GM21381 (cell line): ENCODE measurements around the gene SEC14L2.
"Not testable (repeated sequence)": the region's sequence is repeated elsewhere in the genome, so short reads cannot be mapped to it uniquely, and the experiment has no call there.

Experiments used
- ATAC-seq: cut with Tn5 transposase; IDR thresholded peaks from one replicate; pipeline ENCODE4 v1.9.1; 2021; ENCODE audit warnings: mild to moderate bottlenecking, moderate library complexity; ENCODE audit not compliant: unreplicated experiment

Gene SEC14L2

DNA sequence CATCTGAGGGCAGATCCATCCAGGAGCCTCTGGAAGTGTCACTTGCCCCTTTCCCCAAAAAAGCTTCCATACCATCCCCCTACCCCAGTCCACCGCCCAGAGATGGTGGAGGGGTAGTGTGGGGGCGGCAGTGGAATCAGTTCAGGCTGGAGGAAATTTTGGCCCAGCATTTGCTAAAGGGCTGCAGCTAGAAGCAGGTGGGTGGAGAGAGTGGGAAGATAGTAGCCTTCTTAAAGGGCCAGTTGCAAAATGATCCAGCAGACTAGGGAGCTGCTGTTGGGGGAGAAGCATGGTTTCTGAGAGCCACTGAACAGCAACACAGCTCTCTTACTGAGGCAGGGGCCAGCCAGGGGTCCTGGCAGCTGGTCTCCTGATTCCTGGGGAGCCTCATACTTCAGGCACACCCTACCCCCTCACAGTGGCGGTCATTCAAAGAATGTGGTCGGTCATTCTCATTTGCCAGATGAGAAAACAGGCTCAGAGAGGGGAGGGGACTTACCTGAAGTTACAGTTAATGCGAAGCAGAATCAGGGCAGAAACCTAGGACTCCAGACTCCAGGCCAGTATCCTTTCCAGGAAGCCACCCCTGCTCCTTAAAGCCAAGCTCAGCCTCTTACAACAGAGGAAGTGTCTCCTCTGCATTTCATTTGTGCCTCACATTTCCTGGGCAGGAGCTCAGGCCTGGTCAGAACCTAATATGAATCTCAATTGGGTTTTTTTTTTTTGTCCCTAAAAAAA is 5.4 kb downstream of the SEC14L2 start:
- ATAC-seq: no peak

DNA sequence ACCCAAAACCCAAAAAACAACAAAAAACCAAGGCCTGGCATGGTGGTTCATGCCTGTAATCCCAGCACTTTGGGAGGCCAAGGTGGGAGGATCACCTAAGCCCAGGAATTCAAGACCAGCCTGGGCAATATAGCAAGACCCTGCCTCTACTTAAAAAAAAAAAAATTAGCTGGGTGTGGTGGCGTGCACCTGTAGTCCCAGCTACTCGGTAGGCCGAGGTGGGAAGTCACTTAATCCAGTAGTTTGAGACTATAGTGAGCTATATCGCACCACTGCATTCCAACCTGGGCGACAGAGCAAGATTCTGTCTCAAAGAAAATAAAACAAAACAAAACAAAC is 5.9 kb downstream of the SEC14L2 start:
- ATAC-seq: not testable (repeated sequence)

- no peak for ATAC-seq
Observed at GRCh38 chr22:30404307-30404706, 7.5 kb downstream of the SEC14L2 start.

DNA sequence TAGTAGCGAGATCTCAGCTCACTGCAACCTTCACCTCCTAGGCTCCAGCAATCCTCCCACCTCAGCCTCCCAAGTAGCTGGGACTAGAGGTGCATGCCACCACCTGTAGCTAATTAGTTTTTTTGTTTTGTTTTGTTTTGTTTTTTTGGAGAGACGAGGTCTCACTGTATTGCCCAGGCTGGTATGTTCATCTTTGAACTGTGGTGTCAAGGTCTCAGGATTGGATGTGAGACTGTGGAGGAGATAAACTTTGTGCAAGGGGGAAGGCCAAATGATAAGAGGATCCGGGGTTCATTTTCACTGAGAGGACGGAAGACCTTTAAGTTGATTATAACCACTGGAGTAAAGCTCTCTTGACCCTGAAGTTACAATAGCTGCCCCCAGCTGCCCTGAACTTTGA is 8.9 kb downstream of the SEC14L2 start:
- ATAC-seq: no peak

DNA sequence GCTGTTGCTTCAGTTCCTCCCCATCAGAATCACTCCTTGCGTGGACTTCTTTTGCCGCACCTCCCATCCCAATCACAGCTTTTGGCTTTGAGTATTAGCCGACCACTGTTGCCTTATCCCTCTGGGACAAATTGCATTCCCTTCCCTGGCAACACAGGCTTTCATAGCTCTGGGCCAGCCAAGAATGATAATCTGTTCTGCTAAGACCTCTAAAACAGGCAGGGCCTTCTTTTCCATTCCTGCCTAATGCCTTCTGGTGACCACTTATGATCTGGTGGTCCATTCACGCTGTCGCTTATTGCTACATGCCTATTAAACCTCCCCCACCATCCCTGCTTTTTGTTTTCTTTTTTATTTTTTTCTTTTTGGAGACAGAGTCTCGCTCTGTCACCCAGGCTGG is 9.6 kb downstream of the SEC14L2 start:
- no peak for ATAC-seq

DNA sequence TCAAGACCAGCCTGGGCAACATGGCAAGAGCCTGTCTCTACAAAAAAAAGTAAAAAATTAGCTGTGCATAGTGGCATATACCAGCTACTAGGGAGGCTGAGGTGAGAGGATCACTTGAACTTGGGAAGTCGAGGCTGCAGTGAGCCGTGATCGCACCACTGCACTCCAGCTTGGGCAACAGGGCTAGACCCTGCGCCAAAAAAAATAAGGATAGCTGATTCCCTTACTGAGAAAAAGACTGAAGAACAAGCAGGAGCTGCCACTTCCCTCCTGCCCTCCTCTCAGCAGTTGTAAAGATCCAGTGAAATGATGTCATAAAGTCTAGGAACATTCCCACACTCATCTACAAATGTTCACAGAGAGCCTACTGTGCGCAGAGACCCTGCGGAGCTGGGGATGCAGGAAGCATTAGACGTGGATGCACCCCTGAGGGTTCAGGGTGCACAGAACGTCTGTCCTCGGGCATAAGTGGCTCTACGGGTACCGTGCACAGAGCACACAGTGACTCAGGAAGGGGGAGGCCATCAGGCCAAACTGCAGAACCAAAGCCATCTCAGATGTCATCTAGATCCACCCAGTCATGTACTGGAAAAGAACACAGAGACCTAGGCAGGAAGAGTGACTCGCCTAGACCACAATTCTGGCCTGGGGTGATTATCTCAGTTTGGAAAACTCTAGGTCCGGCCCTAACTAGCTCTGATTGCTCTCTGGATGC is 11.7 kb downstream of the SEC14L2 start:
- ATAC-seq: no peak

GRCh38 chr22:30411780-30412179 is 15.0 kb downstream of the SEC14L2 start:
- no peak for ATAC-seq

DNA sequence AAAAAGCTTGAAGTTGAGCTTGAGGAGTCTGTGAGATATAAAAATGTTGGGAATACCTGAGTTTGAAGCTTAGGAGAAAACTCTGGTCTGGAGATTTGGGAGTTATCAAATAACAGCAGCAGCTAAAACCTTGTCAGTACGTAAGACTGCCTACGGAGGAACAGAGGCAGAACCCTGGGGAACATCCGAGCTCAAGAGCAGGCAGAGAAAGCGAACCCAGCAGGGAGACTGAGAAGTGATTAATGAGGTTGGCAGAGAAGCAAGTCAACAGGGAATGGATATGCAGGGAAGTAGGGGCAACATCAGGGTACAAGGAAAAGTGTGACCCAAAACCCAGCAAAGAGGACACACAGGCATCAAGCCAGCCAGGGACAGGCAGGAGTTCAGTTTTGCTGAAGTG is 16.2 kb downstream of the SEC14L2 start:
- no peak for ATAC-seq

GRCh38 chr22:30413745-30414524 is 17.1 kb downstream of the SEC14L2 start:
- no peak for ATAC-seq

DNA sequence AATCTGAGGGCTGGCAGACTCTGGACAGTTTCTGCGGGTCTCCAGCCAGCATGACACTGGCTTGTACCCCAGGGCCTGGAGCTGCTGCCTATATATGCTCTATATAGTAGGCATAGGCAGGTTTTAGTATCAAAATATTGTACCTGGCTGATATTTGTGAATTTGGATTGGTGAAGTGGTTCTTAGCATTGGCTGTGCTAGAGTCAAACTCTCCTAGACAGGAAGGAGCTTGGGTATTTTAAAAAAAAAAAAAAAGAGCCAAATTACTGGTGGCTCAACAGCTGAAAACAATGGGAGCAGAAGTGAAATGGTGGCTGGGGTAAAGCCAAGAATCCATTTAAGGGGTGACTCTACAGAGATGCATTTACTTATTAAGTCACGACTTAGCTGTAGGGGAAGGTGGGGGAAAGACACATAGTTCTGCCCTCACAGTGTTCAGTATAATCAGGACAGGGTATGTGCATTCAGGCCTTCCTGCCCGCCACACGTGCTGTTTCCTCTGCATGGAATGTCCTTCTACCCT is 17.8 kb downstream of the SEC14L2 start:
- ATAC-seq: no peak

GRCh38 chr22:30416403-30416802 is 19.6 kb downstream of the SEC14L2 start:
- ATAC-seq: no peak

- no peak for ATAC-seq
Observed at GRCh38 chr22:30416837-30417236, 20.0 kb downstream of the SEC14L2 start.

DNA sequence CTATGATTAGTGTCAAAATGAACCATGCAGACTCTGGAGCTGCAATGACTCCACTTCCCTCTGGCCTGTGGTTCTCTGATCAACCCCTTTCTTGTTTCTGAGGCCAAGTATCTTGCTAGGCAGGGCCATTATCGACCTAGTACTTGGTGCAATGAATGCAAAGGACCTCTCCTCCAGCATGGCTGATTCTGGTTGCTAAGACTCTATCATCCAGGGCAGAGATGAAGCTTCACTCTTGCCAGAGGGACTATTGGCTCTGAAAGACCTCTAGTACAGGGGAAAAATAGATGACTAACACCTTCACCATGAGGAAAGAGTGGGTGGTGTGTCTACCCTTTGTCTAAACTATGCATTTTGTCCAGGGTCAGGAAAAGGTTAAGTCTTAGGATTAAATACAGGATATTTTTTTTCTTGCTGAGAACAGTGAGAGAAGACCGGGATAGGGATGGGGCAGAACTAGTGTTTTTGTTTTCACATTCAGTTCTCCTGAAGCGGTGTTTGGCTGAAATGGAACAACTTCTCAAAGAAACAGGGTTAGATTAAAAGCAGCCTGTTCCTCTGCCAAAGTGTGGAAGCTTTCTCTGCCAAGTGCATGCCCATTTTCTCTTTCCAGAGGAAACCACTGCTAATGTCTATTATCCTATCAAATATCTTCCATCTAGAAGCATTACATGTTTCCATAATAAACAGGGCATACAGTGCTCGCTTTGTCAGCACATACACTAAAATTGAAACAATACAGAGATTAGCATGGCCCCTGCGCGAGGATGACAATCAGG is 23.7 kb downstream of the SEC14L2 start:
- ATAC-seq: no peak

- ATAC-seq: no peak
Observed at GRCh38 chr22:30421695-30422480, 25.1 kb downstream of the SEC14L2 start.

GRCh38 chr22:30422481-30423300 is 25.9 kb downstream of the SEC14L2 start:
- ATAC-seq: no peak

DNA sequence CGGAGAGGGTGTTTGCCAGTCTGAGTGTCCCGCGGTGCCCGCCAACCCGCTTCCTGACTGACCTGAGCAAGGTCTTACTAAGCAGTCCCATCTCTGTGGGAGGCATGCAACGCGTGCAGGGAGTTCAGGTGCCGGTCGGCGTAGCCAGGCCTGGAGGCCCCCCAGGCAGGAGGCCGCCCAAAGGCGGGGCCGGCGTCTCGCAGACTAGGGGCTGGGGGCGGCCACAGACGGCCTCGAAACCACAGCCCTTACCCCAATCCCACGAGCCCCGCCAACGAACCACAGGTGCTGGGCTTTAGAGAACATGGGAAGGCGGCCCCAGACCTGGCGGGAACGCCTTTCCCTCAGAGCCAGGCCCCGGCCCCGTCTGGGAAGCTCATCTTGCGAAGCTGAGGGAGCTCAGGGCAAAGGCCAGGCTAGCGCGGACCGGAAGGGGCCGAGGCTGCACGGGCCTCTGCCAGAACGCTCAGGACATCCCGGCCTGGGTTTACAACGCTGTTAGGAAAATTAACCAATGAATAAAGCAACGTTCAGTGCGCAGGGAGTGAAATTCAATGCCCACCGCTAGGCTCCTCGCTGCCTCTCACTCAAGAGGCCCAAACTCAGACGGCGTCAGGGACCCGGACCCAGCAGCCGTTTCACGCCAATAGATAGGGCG is 26.6 kb downstream of the SEC14L2 start:
- ATAC-seq: peak; percentile 23

- ATAC-seq: peak; percentile 80
Observed at GRCh38 chr22:30423959-30424533, 27.2 kb downstream of the SEC14L2 start.
